Stimulated activated naive CD8-positive, alpha-beta T cell treated with anti-CD3 and anti-CD28 coated beads, Interleukin-15, amount 100 ng/mL, for 72 hours (primary cell): ENCODE measurements around the gene MYLK3.

Experiments
- ATAC-seq: fragments of 150-1000 bp; cut with Tn5 transposase; 2 replicates; pipeline ENCODE4 v1.10.0; 2021; ENCODE audit warnings: mild to moderate bottlenecking, moderate library complexity
- DNase-seq, 2 donors: peaks; one replicate each; pipeline ENCODE4 v3.0.0; 2021 to 2022
- H3K27ac Mint-ChIP-seq, 2 donors: one replicate each; pipeline ENCODE4 v1.8.0; 2022; ENCODE audit warnings: mild to moderate bottlenecking in 2 of 2, mixed read lengths in 2 of 2, moderate library complexity in 2 of 2
- H3K27me3 Mint-ChIP-seq: one replicate; pipeline ENCODE4 v1.8.0; 2022; ENCODE audit warnings: mixed read lengths
- H3K4me1 Mint-ChIP-seq: one replicate; pipeline ENCODE4 v1.8.0; 2022; ENCODE audit warnings: mild to moderate bottlenecking, mixed read lengths
- H3K4me3 Mint-ChIP-seq, 2 donors: one replicate each; pipeline ENCODE4 v1.8.0; 2022; ENCODE audit warnings: mild to moderate bottlenecking in 2 of 2, mixed read lengths in 2 of 2, moderate library complexity in 1 of 2
- H3K9me3 Mint-ChIP-seq, 2 donors: one replicate each; pipeline ENCODE4 v1.8.0; 2022; ENCODE audit warnings: mixed read lengths in 2 of 2

The MYLK3 gene

DNA sequence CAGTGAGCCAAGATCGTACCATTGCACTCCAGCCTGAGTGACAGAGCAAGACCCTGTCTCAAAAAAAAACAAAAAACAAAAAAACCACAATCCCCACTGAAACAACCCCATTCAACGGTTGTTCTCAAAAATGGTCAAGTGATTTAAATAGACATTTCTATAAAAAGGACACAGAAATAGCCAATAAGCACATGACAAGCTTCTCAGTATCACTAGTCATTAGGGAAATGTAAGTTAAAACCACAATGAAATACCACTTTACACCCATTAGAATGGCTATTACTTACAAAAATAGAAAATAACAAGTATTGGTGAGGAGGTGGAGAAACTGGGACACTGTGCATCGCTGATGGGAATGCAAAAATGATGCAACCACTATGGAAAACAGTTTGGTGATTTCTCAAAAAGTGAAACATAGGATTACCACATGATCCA is 26.6 kb upstream of the MYLK3 start:
- Mint-ChIP-seq H3K27ac (no peak overlapping the region), H3K9me3 (no peaks in the 10 kb centered on the region), H3K4me1 (no peaks in the 10 kb centered on the region), H3K27me3 (no peaks in the 10 kb centered on the region), H3K4me3 (no peak overlapping the region)
- DNase-seq, result no peak
- ATAC-seq, result no peak

DNA sequence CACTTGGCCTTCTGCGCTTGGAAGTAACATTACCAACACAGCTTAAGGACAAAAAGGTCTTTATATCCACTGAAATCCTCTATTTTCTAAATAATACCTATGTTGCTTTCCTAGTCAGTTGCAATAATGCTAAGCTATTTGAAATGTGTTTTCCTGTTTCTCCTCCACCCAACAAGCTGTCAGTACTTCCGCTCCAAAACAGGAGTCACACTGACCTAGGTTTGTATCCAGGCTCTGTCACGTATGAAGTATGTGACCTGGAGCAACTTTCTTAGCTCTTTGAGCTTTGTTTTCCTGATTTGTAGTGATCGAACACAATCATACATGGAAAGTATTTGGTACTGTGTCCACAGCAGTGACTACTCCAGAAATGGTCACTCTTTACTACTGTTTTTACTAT is 24.3 kb upstream of the MYLK3 start:
- no peak for ATAC-seq

DNA sequence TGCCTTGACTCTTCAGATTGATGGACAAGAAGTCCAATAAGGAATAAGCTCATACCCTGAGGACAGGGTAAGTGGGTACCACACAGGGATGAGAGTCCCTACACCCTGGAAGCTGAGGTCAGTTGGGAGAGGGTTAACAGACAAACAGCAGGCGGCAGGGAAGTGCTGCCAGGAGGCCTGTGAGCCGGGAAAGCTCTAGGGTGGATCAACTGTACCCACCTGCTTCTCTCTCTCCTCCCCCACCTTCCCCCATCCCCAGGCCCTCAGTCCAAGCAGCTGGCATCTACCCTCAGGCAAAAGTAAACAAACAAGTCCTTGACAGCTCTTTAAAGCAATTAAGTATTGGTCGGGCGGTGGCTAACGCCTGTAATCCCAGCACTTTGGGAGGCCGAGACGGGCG is 20.7 kb upstream of the MYLK3 start:
- Mint-ChIP-seq H3K4me3 (no peak overlapping the region), H3K4me1 (no peaks in the 10 kb centered on the region), H3K9me3 (no peaks in the 10 kb centered on the region), H3K27me3 (peaks cover 8% of the 10 kb centered on the region), H3K27ac (no peak overlapping the region)
- DNase-seq (no peak), ATAC-seq (no peak)

More for the DNA sequence above, 24.3 kb upstream of the MYLK3 start:
- Mint-ChIP-seq H3K27me3 (no peaks in the 10 kb centered on the region), H3K27ac (no peak overlapping the region), H3K4me1 (no peaks in the 10 kb centered on the region), H3K4me3 (no peak overlapping the region), H3K9me3 (no peaks in the 10 kb centered on the region)
- no peak for DNase-seq

DNA sequence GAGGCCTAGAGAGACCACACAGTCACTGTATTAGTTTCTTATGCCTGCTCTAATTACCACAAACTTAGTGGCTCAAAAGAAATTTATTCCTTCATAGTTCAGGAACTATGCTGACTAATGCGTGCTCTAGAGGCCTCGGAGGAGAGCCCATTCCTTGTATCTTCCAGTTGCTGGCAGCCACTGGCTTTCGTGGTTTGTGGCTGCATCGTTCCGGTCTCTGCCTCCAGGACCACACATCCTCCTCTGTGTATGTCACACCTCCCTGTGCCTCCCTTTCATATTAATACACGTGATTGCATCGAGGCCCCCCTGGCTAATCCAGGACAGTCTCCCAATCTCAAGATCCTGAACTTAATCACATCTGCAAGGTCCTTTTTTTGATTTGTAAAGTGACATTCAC is 16.9 kb upstream of the MYLK3 start:
- Mint-ChIP-seq H3K4me1 (no peaks in the 10 kb centered on the region), H3K9me3 (no peaks in the 10 kb centered on the region), H3K27me3 (peaks cover 8% of the 10 kb centered on the region), H3K4me3 (no peak overlapping the region), H3K27ac (peak overlapping the region in 1 of 2 donors; percentile 9)
- DNase-seq (no peak), ATAC-seq (no peak)

GRCh38 chr16:46763147-46763546 is 15.0 kb upstream of the MYLK3 start:
- DNase-seq (no peak), ATAC-seq (no peak)
- H3K27ac Mint-ChIP-seq, result no peak overlapping the region
- peaks cover 8% of the 10 kb centered on the region for H3K27me3 Mint-ChIP-seq
- H3K4me1 Mint-ChIP-seq, result no peaks in the 10 kb centered on the region
- no peak overlapping the region for H3K4me3 Mint-ChIP-seq
- H3K9me3 Mint-ChIP-seq, result no peaks in the 10 kb centered on the region

- no peak overlapping the region for H3K4me3 Mint-ChIP-seq
- H3K4me1 Mint-ChIP-seq, result no peaks in the 10 kb centered on the region
- H3K27me3 Mint-ChIP-seq, result peaks cover 8% of the 10 kb centered on the region
- ATAC-seq (no peak), DNase-seq (no peak)
- H3K27ac Mint-ChIP-seq, result no peak overlapping the region
- H3K9me3 Mint-ChIP-seq, result no peaks in the 10 kb centered on the region
Observed at GRCh38 chr16:46762583-46762982, 14.4 kb upstream of the MYLK3 start.

GRCh38 chr16:46759309-46759708 is 11.2 kb upstream of the MYLK3 start:
- H3K27ac Mint-ChIP-seq, result no peak overlapping the region
- H3K27me3 Mint-ChIP-seq, result no peaks in the 10 kb centered on the region
- DNase-seq (no peak), ATAC-seq (no peak)
- no peak overlapping the region for H3K4me3 Mint-ChIP-seq
- H3K4me1 Mint-ChIP-seq, result no peaks in the 10 kb centered on the region
- H3K9me3 Mint-ChIP-seq, result no peaks in the 10 kb centered on the region

GRCh38 chr16:46757339-46758050 is 9.4 kb upstream of the MYLK3 start:
- H3K9me3 Mint-ChIP-seq, result no peaks in the 10 kb centered on the region
- DNase-seq (no peak), ATAC-seq (no peak)
- no peak overlapping the region for H3K27ac Mint-ChIP-seq
- no peaks in the 10 kb centered on the region for H3K4me1 Mint-ChIP-seq
- H3K27me3 Mint-ChIP-seq, result no peaks in the 10 kb centered on the region
- no peak overlapping the region for H3K4me3 Mint-ChIP-seq

DNA sequence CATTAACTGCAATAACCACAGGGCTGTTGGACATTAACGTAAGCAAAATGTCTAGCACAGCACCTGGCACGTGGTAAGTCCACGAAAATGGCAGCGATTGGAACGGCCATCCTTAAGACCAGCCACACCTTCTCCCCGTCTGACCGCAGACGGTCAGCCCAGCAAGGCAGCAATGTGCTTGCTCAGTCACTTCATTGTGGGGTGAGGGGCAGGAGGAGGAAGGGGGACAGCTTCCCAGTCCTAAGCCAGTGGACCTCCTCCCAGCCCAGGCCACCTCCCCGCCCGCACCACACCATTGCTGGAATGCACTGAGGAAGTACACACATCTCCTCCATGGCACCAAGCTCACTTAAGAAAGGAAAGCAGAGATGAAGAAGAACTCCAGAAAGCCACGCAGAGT is 8.6 kb upstream of the MYLK3 start:
- no peak for ATAC-seq
- Mint-ChIP-seq H3K9me3 (no peaks in the 10 kb centered on the region), H3K27me3 (no peaks in the 10 kb centered on the region), H3K4me3 (no peak overlapping the region), H3K27ac (no peak overlapping the region), H3K4me1 (no peaks in the 10 kb centered on the region)
- DNase-seq, result no peak

DNA sequence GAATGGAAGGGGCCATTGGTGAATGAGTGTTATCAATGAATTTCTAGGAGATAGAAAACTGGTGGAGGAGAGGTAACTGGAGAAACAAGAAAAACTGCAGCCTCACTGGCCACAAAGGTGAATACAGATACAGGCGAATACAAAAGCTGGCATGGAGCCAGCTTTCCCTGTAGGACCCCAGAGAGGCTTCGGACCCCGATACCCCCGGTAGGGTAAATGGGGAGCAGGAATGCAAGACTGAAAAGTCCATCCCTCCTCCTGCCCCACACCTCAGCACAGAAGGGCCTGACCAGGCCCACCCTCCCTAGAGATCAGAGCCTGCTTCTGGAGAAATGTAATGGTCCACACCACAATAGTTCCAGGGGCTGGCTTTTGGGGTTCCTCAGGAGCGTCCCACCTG is 4.9 kb upstream of the MYLK3 start:
- Mint-ChIP-seq H3K27ac (peak overlapping the region in 1 of 2 donors; percentile 22), H3K9me3 (no peaks in the 10 kb centered on the region), H3K4me1 (no peaks in the 10 kb centered on the region), H3K4me3 (no peak overlapping the region), H3K27me3 (no peaks in the 10 kb centered on the region)
- no peak for ATAC-seq
- no peak for DNase-seq

- Mint-ChIP-seq H3K4me3 (no peak overlapping the region), H3K27me3 (no peaks in the 10 kb centered on the region), H3K4me1 (no peaks in the 10 kb centered on the region), H3K27ac (peak overlapping the region in 1 of 2 donors; percentile 93), H3K9me3 (no peaks in the 10 kb centered on the region)
- ATAC-seq (no peak), DNase-seq (no peak)
Observed at GRCh38 chr16:46751381-46751780, 3.2 kb upstream of the MYLK3 start.

DNA sequence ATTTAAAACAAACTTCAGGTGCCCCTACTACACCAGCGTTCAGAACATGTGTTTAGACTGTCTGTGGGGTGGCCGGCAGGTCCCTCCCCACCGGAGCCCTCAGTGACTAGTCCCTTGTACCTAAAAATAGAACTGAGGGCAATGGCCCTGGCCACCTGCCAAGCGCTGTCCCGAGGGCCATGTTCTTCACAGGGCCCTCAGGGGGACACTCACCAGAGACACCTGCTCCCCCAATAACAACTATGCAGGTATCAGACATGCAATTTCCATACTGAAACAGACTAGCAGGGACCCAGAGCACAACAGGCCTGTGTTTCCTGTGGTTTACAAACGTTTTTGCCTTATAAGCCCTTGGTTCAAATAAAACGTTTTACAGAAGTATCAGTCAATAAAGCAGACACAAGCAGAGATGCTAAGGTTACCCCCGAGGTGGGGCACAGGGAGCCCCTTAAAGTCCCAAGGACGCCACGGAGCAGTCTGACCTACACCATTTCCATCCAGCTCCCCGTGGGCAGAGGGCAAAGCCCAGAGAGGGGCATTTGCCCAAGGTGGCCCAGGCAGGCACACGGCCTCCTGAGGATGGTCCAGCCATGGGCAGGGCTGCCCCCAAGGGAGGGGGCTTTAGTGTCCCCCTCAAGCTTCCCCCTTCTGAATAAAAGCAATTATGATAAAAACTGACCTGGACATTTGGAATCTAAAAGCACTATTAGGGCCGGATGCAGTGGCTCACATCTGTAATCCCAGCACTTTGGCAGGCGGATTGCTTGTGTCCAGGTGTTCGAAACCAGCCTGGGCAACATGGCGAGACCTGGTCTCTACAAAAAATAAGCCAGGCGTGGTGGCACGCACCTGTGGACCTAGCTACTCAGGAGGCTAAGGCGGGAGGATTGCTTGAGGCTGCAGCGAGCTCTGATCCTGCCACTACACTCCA is 896 bp upstream of the MYLK3 start:
- no peaks in the 10 kb centered on the region for H3K27me3 Mint-ChIP-seq

DNA sequence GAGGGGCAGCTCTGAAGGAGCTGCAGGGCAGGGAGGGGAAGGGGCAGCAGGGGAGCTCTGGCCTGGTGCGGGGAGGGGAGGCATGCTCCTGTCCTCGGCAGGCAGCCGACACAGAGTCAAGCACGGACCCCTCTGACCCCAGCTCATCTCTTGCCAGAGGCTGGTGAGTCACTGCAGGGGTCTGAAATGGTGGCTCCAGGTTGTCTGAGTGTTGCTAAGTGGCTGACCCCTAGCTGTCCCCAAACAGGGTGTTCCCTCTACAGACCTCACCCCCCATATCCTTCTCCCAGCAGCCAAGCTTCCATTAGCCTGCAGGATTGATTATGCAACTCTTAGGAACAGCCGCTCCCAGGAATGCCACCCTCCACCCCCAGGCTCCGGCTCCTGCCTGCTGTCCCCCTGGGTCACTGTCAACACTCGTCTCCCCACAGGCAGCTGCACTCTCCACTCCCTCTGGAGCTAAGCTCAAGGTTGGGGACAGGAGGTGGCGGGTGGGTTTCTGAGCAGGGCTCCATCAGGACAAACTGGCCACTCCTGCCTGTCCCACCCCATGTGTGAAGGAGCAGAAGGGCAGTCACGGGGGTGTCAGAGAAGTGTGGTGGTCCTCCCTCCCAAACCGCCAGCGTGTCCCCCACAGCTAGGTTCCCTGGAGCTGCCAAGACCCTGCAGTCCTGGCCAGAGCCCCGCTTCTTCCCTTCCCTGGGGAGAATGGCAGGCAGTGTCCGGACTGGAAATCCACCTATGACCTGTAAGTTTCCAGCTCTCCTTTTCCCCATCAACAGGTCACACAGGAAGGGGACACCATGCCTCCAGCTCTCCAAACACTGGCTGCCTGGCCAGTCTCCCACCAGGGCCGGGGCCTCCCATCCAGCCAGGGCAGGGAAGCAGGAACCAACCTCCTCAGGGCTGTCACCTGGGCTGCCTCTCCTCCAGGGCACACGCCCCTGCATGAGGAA is 1.0 kb downstream of the MYLK3 start:
- ATAC-seq (no peak), DNase-seq (no peak)
- H3K4me3 Mint-ChIP-seq, result no peak overlapping the region
- peaks cover 9% of the 10 kb centered on the region for H3K4me1 Mint-ChIP-seq
- H3K27ac Mint-ChIP-seq, result no peak overlapping the region
- H3K27me3 Mint-ChIP-seq, result no peaks in the 10 kb centered on the region
- no peaks in the 10 kb centered on the region for H3K9me3 Mint-ChIP-seq

More for the DNA sequence above, 896 bp upstream of the MYLK3 start:
- Mint-ChIP-seq H3K4me3 (no peak overlapping the region), H3K27ac (peak overlapping the region; percentile 20 to 33), H3K9me3 (no peaks in the 10 kb centered on the region), H3K4me1 (no peaks in the 10 kb centered on the region)
- ATAC-seq (no peak), DNase-seq (no peak)

DNA sequence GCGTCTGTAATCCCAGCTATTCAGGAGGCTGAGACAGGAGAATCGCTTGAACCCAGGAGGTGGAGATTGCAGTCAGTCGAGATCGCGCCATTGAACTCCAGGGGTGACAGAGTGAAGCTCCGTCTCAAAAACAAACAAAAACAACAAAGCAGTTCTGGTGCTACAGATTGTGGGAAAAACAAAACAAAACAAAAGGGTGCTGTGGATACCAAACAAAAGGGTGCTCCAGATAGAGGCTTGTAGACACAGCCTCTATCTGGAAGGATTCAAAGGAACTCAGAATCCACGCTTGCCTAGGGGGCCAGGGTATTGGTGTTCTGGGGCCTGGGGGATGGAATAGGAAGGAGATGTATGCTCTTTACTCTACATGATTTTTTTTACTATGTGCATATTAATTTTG is 2.5 kb downstream of the MYLK3 start:
- no peak for ATAC-seq
- Mint-ChIP-seq H3K9me3 (no peaks in the 10 kb centered on the region), H3K4me1 (peaks cover 9% of the 10 kb centered on the region), H3K27ac (no peak overlapping the region), H3K4me3 (no peak overlapping the region), H3K27me3 (no peaks in the 10 kb centered on the region)
- no peak for DNase-seq

DNA sequence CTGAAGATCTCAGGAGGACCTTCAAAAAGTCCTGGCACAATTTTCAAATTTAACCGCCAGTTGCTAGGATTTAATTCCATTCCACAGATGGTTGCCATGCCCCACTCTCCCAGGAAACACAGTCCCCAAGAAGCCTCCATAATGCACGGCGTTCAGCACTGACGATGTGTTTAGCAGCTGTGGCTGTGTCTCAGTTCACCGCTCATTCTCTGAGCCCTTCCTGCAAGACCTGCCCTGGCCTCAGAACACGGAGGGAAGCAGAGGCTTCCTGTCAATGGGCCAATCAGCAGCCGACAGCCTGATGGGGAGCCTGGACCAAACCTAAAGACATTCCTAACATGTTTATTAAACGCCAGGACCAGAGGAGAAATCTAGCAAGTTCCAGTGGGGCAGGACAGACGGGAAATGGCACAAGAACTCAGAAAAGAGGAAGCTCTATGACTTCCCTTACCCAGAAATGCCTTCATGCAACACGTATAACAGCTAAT is 4.9 kb downstream of the MYLK3 start:
- Mint-ChIP-seq H3K27me3 (no peaks in the 10 kb centered on the region), H3K9me3 (no peaks in the 10 kb centered on the region), H3K27ac (peak overlapping the region in 1 of 2 donors; percentile 35), H3K4me3 (peak overlapping the region in 1 of 2 donors; percentile 33), H3K4me1 (peaks cover 9% of the 10 kb centered on the region)
- DNase-seq (no peak), ATAC-seq (peak; percentile 49)
